G401 (cell line): ENCODE results near the gene PKD1. TPM values are rescaled to one million over a fixed set of nuclear protein-coding genes. Genes with fewer than 3 reads are reported as not detected.
"Not testable (repeated sequence)": the region's sequence is repeated elsewhere in the genome, so short reads cannot be mapped to it uniquely, and the experiment has no call there.

Source experiments
- DNase-seq: peaks from one replicate; pipeline ENCODE4 v3.0.0-alpha.2; 2015; ENCODE audit warnings: low spot score
- in situ Hi-C: cut with HindIII; loops from 2 replicates; pipeline ENCODE4 v1.10.0; 2016; ENCODE audit warnings: low sequenced_read_pairs, mixed read lengths
- total RNA-seq: library from RNA; depleted of rRNA; stranded (reverse); fragments of >200 nt; shearing (Covaris generic); gene quantifications from 2 replicates; pipeline ENCODE4 v1.2.3, GENCODE V29; 2014; rRNA removed

PKD1 gene
- total RNA-seq: 42.0 and 113 TPM in 2 replicates

- peak; percentile 93 for DNase-seq
- in situ Hi-C loops: not testable (repeated sequence)
These were observed at the start of gene PKD1 for GRCh38 chr16:2135770-2136490. TSS of gene PKD1 (minus strand) at chr16:2135898. CDS start at chr16:2135689, 209 bp downstream.

- in situ Hi-C loops: no loop called here
- no peak for DNase-seq
These were observed 49.3 kb upstream of the PKD1 start for GRCh38 chr16:2184962-2185361.

GRCh38 chr16:2184346-2184745 lies 48.6 kb upstream of the PKD1 start:
- DNase-seq: no peak
- in situ Hi-C loops: no loop called here

- DNase-seq: no peak
- in situ Hi-C loops: no loop called here
These were observed 48.0 kb upstream of the PKD1 start for GRCh38 chr16:2183671-2184070.

GRCh38 chr16:2181952-2182351 lies 46.3 kb upstream of the PKD1 start:
- no peak for DNase-seq
- in situ Hi-C loops: no loop called here

GRCh38 chr16:2180962-2181923 lies 45.5 kb upstream of the PKD1 start:
- DNase-seq: no peak
- in situ Hi-C loops: no loop called here

- in situ Hi-C loops: no loop called here
- no peak for DNase-seq
These were observed 44.8 kb upstream of the PKD1 start for GRCh38 chr16:2180461-2180860.

GRCh38 chr16:2179576-2179975 lies 43.9 kb upstream of the PKD1 start:
- DNase-seq: no peak
- in situ Hi-C loops: no loop called here

- DNase-seq: no peak
- in situ Hi-C loops: no loop called here
These were observed 43.4 kb upstream of the PKD1 start for GRCh38 chr16:2179107-2179501.

- in situ Hi-C loops: no loop called here
- DNase-seq: no peak
These were observed 42.8 kb upstream of the PKD1 start for GRCh38 chr16:2178321-2179106.

- in situ Hi-C loops: no loop called here
- DNase-seq: no peak
These were observed 41.9 kb upstream of the PKD1 start for GRCh38 chr16:2177561-2177960.

- DNase-seq: no peak
- in situ Hi-C loops: no loop called here
These were observed 41.4 kb upstream of the PKD1 start for GRCh38 chr16:2177101-2177500.

GRCh38 chr16:2176047-2176446 lies 40.3 kb upstream of the PKD1 start:
- no peak for DNase-seq
- in situ Hi-C loops: no loop called here

- in situ Hi-C loops: no loop called here
- DNase-seq: no peak
These were observed 39.8 kb upstream of the PKD1 start for GRCh38 chr16:2175454-2175853.

GRCh38 chr16:2174396-2175131 lies 38.9 kb upstream of the PKD1 start:
- peak; percentile 74 for DNase-seq
- in situ Hi-C loops: loop anchor here (25.0 kb wide), 1 partner anchor 338 kb away; the partner anchor contains the start of genes AMDHD2 and ATP6V0C

- in situ Hi-C loops: loop anchor here (25.0 kb wide), 1 partner anchor 338 kb away; the partner anchor contains the start of genes AMDHD2 and ATP6V0C
These were observed 38.2 kb upstream of the PKD1 start for GRCh38 chr16:2173916-2174315.

GRCh38 chr16:2173366-2173765 lies 37.7 kb upstream of the PKD1 start:
- no peak for DNase-seq
- in situ Hi-C loops: loop anchor here (25.0 kb wide), 1 partner anchor 339 kb away; the partner anchor contains the start of genes AMDHD2 and ATP6V0C

More at GRCh38 chr16:2173916-2174315, 38.2 kb upstream of the PKD1 start:
- no peak for DNase-seq

- in situ Hi-C loops: loop anchor here (25.0 kb wide), 1 partner anchor 339 kb away; the partner anchor contains the start of genes AMDHD2 and ATP6V0C
- DNase-seq: no peak
These were observed 37.1 kb upstream of the PKD1 start for GRCh38 chr16:2172688-2173335.
